Activated CD4-positive, alpha-beta T cell treated with anti-CD3 and anti-CD28 coated beads, Interleukin-2, Interleukin-6, amounts not matched to agents 100 ng/mL and 50 ng/mL, durations not matched to agents 16 hours and 8 hours (primary cell): ENCODE data around the gene ZNF74.
A peak's percentile ranks its signal among the peaks of the same experiment; 100 is the strongest.

Experiments
- DNase-seq: peaks from one replicate; pipeline ENCODE4 v3.0.0-alpha.2; 2020

Gene ZNF74

GRCh38 chr22:20422271-20423007 lies 28.5 kb downstream of the ZNF74 start:
- DNase-seq = no peak

GRCh38 chr22:20423008-20423905 lies 29.3 kb downstream of the ZNF74 start:
- DNase-seq = no peak

- no peak for DNase-seq
Observed at GRCh38 chr22:20423906-20424551, 30.1 kb downstream of the ZNF74 start.

- no peak for DNase-seq
Observed at GRCh38 chr22:20424568-20424931, 30.6 kb downstream of the ZNF74 start.

GRCh38 chr22:20424932-20425565 lies 31.1 kb downstream of the ZNF74 start:
- peak; percentile 30 for DNase-seq

GRCh38 chr22:20425566-20426258 lies 31.8 kb downstream of the ZNF74 start:
- no peak for DNase-seq

- DNase-seq = no peak
Observed at GRCh38 chr22:20426259-20426615, 32.3 kb downstream of the ZNF74 start.

- no peak for DNase-seq
Observed at GRCh38 chr22:20427104-20427944, 33.4 kb downstream of the ZNF74 start.

- no peak for DNase-seq
Observed at GRCh38 chr22:20427945-20428417, 34.0 kb downstream of the ZNF74 start.

GRCh38 chr22:20428496-20429253 lies 34.7 kb downstream of the ZNF74 start:
- no peak for DNase-seq

- peak; percentile 82 for DNase-seq
Observed at GRCh38 chr22:20429254-20430100, 35.5 kb downstream of the ZNF74 start.

GRCh38 chr22:20430101-20430719 lies 36.3 kb downstream of the ZNF74 start:
- DNase-seq = peak; percentile 19

GRCh38 chr22:20430720-20431510 lies 37.0 kb downstream of the ZNF74 start:
- peak; percentile 72 for DNase-seq

- DNase-seq = no peak
Observed at GRCh38 chr22:20431511-20432192, 37.7 kb downstream of the ZNF74 start.

GRCh38 chr22:20432244-20432686 lies 38.3 kb downstream of the ZNF74 start:
- no peak for DNase-seq

GRCh38 chr22:20433191-20433590 lies 39.2 kb downstream of the ZNF74 start:
- DNase-seq = no peak

- DNase-seq = no peak
Observed at GRCh38 chr22:20433686-20434241, 39.8 kb downstream of the ZNF74 start.
